HEK293 (cell line): Measurements from ENCODE around the gene GFOD1.

Experiments
- CTCF ChIP-seq: fragments of 450-650 bp; formaldehyde crosslinking; IDR thresholded peaks from 2 replicates; pipeline ENCODE4 v1.5.1; 2016; ENCODE audit warnings: missing biosample characterization, missing genetic modification characterization
- ELK4 ChIP-seq: IDR thresholded peaks from 2 replicates; pipeline ENCODE4 v1.6.1; 2011; ENCODE audit warnings: mild to moderate bottlenecking, low read depth, low read length, borderline replicate concordance
- GLIS1 ChIP-seq: fragments of 450-650 bp; formaldehyde crosslinking; IDR thresholded peaks from 2 replicates; pipeline ENCODE4 v1.5.1; 2016; ENCODE audit warnings: missing biosample characterization, missing genetic modification characterization
- HIC1 ChIP-seq: fragments of 450-650 bp; formaldehyde crosslinking; IDR thresholded peaks from 2 replicates; pipeline ENCODE4 v1.5.1; 2016; ENCODE audit warnings: missing biosample characterization, missing genetic modification characterization
- PATZ1 ChIP-seq: fragments of 450-650 bp; formaldehyde crosslinking; IDR thresholded peaks from 2 replicates; pipeline ENCODE4 v1.5.1; 2016; ENCODE audit warnings: missing biosample characterization, missing genetic modification characterization
- REST ChIP-seq: fragments of 450-650 bp; formaldehyde crosslinking; IDR thresholded peaks from 2 replicates; pipeline ENCODE4 v1.5.1; 2016; ENCODE audit warnings: missing biosample characterization, missing genetic modification characterization
- ZBTB11 ChIP-seq: fragments of 450-650 bp; formaldehyde crosslinking; conservative IDR thresholded peaks from 2 replicates; pipeline ENCODE4 v1.5.1; 2016; ENCODE audit warnings: low read depth, missing biosample characterization, missing genetic modification characterization
- ZBTB20 ChIP-seq: fragments of 450-650 bp; formaldehyde crosslinking; IDR thresholded peaks from 2 replicates; pipeline ENCODE4 v1.5.1; 2016; ENCODE audit warnings: missing biosample characterization, missing genetic modification characterization
- ZEB2 ChIP-seq: fragments of 450-650 bp; formaldehyde crosslinking; IDR thresholded peaks from 2 replicates; pipeline ENCODE4 v1.5.1; 2016; ENCODE audit warnings: missing biosample characterization, missing genetic modification characterization
- ZNF404 ChIP-seq: fragments of 450-650 bp; formaldehyde crosslinking; IDR thresholded peaks from 2 replicates; pipeline ENCODE4 v1.5.1; 2017; ENCODE audit warnings: missing biosample characterization, missing genetic modification characterization
- ZNF416 ChIP-seq: fragments of 450-650 bp; formaldehyde crosslinking; IDR thresholded peaks from 2 replicates; pipeline ENCODE4 v1.5.1; 2016; ENCODE audit warnings: missing biosample characterization, missing genetic modification characterization
- ZNF449 ChIP-seq: fragments of 450-650 bp; formaldehyde crosslinking; IDR thresholded peaks from 2 replicates; pipeline ENCODE4 v1.5.1; 2017; ENCODE audit warnings: missing biosample characterization, mild to moderate bottlenecking, missing genetic modification characterization, moderate library complexity
- ZNF501 ChIP-seq: fragments of 450-650 bp; formaldehyde crosslinking; IDR thresholded peaks from 2 replicates; pipeline ENCODE4 v1.5.1; 2016; ENCODE audit warnings: missing biosample characterization, missing genetic modification characterization
- ZNF596 ChIP-seq: fragments of 450-650 bp; IDR thresholded peaks from 2 replicates; pipeline ENCODE4 v1.5.0; 2018; ENCODE audit warnings: missing biosample characterization, mild to moderate bottlenecking, missing genetic modification characterization, moderate library complexity
- ZNF660 ChIP-seq: fragments of 450-650 bp; IDR thresholded peaks from 2 replicates; pipeline ENCODE4 v1.5.1; 2018; ENCODE audit warnings: missing biosample characterization, mild to moderate bottlenecking, missing genetic modification characterization
- ZNF747 ChIP-seq: fragments of 450-650 bp; formaldehyde crosslinking; IDR thresholded peaks from 2 replicates; pipeline ENCODE4 v1.5.1; 2016; ENCODE audit warnings: missing biosample characterization, missing genetic modification characterization
- ZNF76 ChIP-seq: fragments of 450-650 bp; formaldehyde crosslinking; IDR thresholded peaks from 2 replicates; pipeline ENCODE4; 2016; ENCODE audit warnings: low read depth, missing biosample characterization, missing genetic modification characterization, borderline replicate concordance
- ZNF777 ChIP-seq: fragments of 450-650 bp; formaldehyde crosslinking; IDR thresholded peaks from 2 replicates; pipeline ENCODE4 v1.5.1; 2017; ENCODE audit warnings: missing biosample characterization, missing genetic modification characterization, borderline replicate concordance
- ZSCAN5A ChIP-seq: fragments of 450-650 bp; formaldehyde crosslinking; IDR thresholded peaks from 2 replicates; pipeline ENCODE4 v1.5.1; 2016; ENCODE audit warnings: missing biosample characterization, missing genetic modification characterization

Gene GFOD1

GRCh38 chr6:13328076-13328874 lies 159.1 kb downstream of the GFOD1 start, which contains the start of gene TBC1D7 (continued):
- TF ChIP-seq ZBTB20 (tag by site-specific recombination) (peak; percentile 98), ZNF404 (tag by site-specific recombination) (no peak), REST (0 out of 2 replicates have a peak, but pooled peaks have one; percentile 12), ELK4 (no peak), ZSCAN5A (tag by site-specific recombination) (no peak), ZBTB11 (tag by site-specific recombination) (peak; percentile 74), ZNF660 (tag by site-specific recombination) (peak; percentile 43), ZNF449 (0 out of 2 replicates have a peak, but pooled peaks have one; percentile 42), ZNF76 (0 out of 2 replicates have a peak, but pooled peaks have one; percentile 77), ZNF777 (peak; percentile 85; the same call in 1 of the 2 replicates), ZNF747 (no peak), PATZ1 (tag by site-specific recombination) (peak; percentile 74), GLIS1 (peak; percentile 56; the same call in 1 of the 2 replicates), ZEB2 (tag by site-specific recombination) (peak; percentile 74), ZNF596 (no peak), CTCF (peak; percentile 40; the same call in 1 of the 2 replicates), HIC1 (tag by site-specific recombination) (peak; percentile 52; the same call in 1 of the 2 replicates), ZNF501 (tag by site-specific recombination) (peak; percentile 75; the same call in 1 of the 2 replicates), ZNF416 (tag by site-specific recombination) (no peak)
